GM18520 (cell line): Measurements from ENCODE around the gene KCNJ11.

Experiments
- ATAC-seq: cut with Tn5 transposase; IDR thresholded peaks from one replicate; pipeline ENCODE4 v1.9.1; 2021; ENCODE audit not compliant: unreplicated experiment

Gene KCNJ11

GRCh38 chr11:17369094-17369493, 19.4 kb downstream of the KCNJ11 start:
- ATAC-seq, result no peak

- ATAC-seq, result no peak
These were observed 19.9 kb downstream of the KCNJ11 start for GRCh38 chr11:17368551-17368950.

- ATAC-seq, result no peak
These were observed 22.0 kb downstream of the KCNJ11 start for GRCh38 chr11:17366495-17366894.

GRCh38 chr11:17354601-17354991, 33.9 kb downstream of the KCNJ11 start:
- no peak for ATAC-seq

GRCh38 chr11:17353821-17354600, 34.4 kb downstream of the KCNJ11 start:
- no peak for ATAC-seq

- ATAC-seq, result no peak
These were observed 35.3 kb downstream of the KCNJ11 start for GRCh38 chr11:17352950-17353820.

- ATAC-seq, result no peak
These were observed 36.8 kb downstream of the KCNJ11 start, which contains the start of gene NCR3LG1 for GRCh38 chr11:17351510-17352176. NCR3LG1 (plus strand) TSS chr11:17351800; CDS start chr11:17351970, 170 bp downstream.

GRCh38 chr11:17351172-17351509, 37.3 kb downstream of the KCNJ11 start:
- no peak for ATAC-seq

GRCh38 chr11:17350455-17351171, 37.8 kb downstream of the KCNJ11 start:
- ATAC-seq, result no peak

GRCh38 chr11:17347676-17348075, 40.8 kb downstream of the KCNJ11 start:
- no peak for ATAC-seq

GRCh38 chr11:17343907-17344306, 44.6 kb downstream of the KCNJ11 start:
- ATAC-seq, result no peak

- no peak for ATAC-seq
These were observed 45.2 kb downstream of the KCNJ11 start for GRCh38 chr11:17343257-17343656.
